HepG2 (cell line): ENCODE results near the gene SERPINA3. TPM values are rescaled to one million over a fixed set of nuclear protein-coding genes. Genes with fewer than 3 reads are reported as not detected.

Experiments used
- CBX2 ChIP-seq, 2 experiments: fragments of 200-600 bp in 1 of 2; sonication (generic); formaldehyde crosslinking in 1 of 2; IDR thresholded peaks; 2 replicates each; pipeline versions ENCODE4 v1.7.0 to v1.8.1; 2018 to 2022; ENCODE audit warnings: low read depth in 2 of 2, low read length in 1 of 2, mild to moderate bottlenecking in 1 of 2, missing genetic modification reagents in 1 of 2
- CTCF ChIP-seq: sonication (generic); formaldehyde crosslinking; IDR thresholded peaks from 2 replicates; pipeline ENCODE4 v1.5.0; 2020; ENCODE audit warnings: mild to moderate bottlenecking, missing genetic modification reagents, moderate library complexity
- HDAC2 ChIP-seq: sonication (generic); formaldehyde crosslinking; IDR thresholded peaks from 2 replicates; pipeline ENCODE4 v1.4.0; 2020; ENCODE audit warnings: missing genetic modification reagents
- HMG20B ChIP-seq: conservative IDR thresholded peaks from 2 replicates; pipeline ENCODE4 v1.6.1; 2016; ENCODE audit warnings: missing genetic modification reagents, missing compliant biosample characterization
- HOMEZ ChIP-seq: IDR thresholded peaks from 2 replicates; pipeline ENCODE4 v1.6.1; 2016; ENCODE audit warnings: low read depth
- JDP2 ChIP-seq: sonication (generic); formaldehyde crosslinking; IDR thresholded peaks from 2 replicates; pipeline ENCODE4 v1.8.1; 2022; ENCODE audit warnings: missing genetic modification reagents, borderline replicate concordance
- KDM5B ChIP-seq: sonication (generic); formaldehyde crosslinking; IDR thresholded peaks from 2 replicates; pipeline ENCODE4 v1.4.0; 2020; ENCODE audit warnings: missing genetic modification reagents, mild to moderate bottlenecking, borderline replicate concordance
- KMT2B ChIP-seq: IDR thresholded peaks from 2 replicates; pipeline ENCODE4 v1.6.1; 2016; ENCODE audit warnings: missing genetic modification reagents, missing compliant biosample characterization
- MEIS1 ChIP-seq: sonication (generic); formaldehyde crosslinking; IDR thresholded peaks from 2 replicates; pipeline ENCODE4 v1.9.0; 2021; ENCODE audit warnings: mild to moderate bottlenecking, missing genetic modification reagents, moderate library complexity, borderline replicate concordance
- MTA3 ChIP-seq: sonication (generic); formaldehyde crosslinking; IDR thresholded peaks from 2 replicates; pipeline ENCODE4 v1.4.0; 2020; ENCODE audit warnings: missing genetic modification reagents
- MYC ChIP-seq: sonication (generic); formaldehyde crosslinking; IDR thresholded peaks from 2 replicates; pipeline ENCODE4 v1.9.0; 2021; ENCODE audit warnings: missing genetic modification reagents, borderline replicate concordance
- NAIF1 ChIP-seq: sonication (generic); formaldehyde crosslinking; IDR thresholded peaks from 2 replicates; pipeline ENCODE4 v1.5.0; 2020; ENCODE audit warnings: mild to moderate bottlenecking, missing genetic modification reagents, borderline replicate concordance
- NR2F1 ChIP-seq, 2 experiments: fragments of 450-650 bp in 1 of 2; formaldehyde crosslinking in 1 of 2; IDR thresholded peaks; 2 replicates each; pipeline versions ENCODE4 v1.5.0 to v1.6.1; 2016 to 2020; ENCODE audit warnings: mild to moderate bottlenecking in 1 of 2, missing compliant biosample characterization in 1 of 2, missing genetic modification reagents in 1 of 2, moderate library complexity in 1 of 2
- SSRP1 ChIP-seq: IDR thresholded peaks from 2 replicates; pipeline ENCODE4 v1.6.1; 2016; ENCODE audit warnings: control low read depth
- TARDBP ChIP-seq: sonication (generic); formaldehyde crosslinking; IDR thresholded peaks from 2 replicates; pipeline ENCODE4 v1.8.0; 2022; ENCODE audit warnings: mild to moderate bottlenecking, missing genetic modification reagents
- ZNF33B ChIP-seq: sonication (generic); formaldehyde crosslinking; IDR thresholded peaks from 2 replicates; pipeline ENCODE4 v1.5.1; 2020; ENCODE audit warnings: mild to moderate bottlenecking, missing genetic modification reagents
- ZNF574 ChIP-seq: sonication (generic); formaldehyde crosslinking; IDR thresholded peaks from 2 replicates; pipeline ENCODE4 v1.4.0; 2020; ENCODE audit warnings: missing genetic modification reagents
- ZNF615 ChIP-seq: sonication (generic); formaldehyde crosslinking; IDR thresholded peaks from 2 replicates; pipeline ENCODE4 v1.5.0; 2020; ENCODE audit warnings: mild to moderate bottlenecking, missing genetic modification reagents, borderline replicate concordance
- ZNF720 ChIP-seq: sonication (generic); formaldehyde crosslinking; IDR thresholded peaks from 2 replicates; pipeline ENCODE4 v1.4.0; 2020; ENCODE audit warnings: missing genetic modification reagents
- polyA plus RNA-seq, 8 experiments: library from polyadenylated mRNA; depleted of rRNA in 3 of 8; stranded (reverse) in 7 of 8; unstranded in 1 of 8; fragments of >200 nt; fragmentation: Illumina TruSeq in 4 of 8; extraction: Trizol in 4 of 8; gene quantifications; 2 replicates each; pipeline versions ENCODE4 v1.2.1 to v1.2.3, GENCODE V29; 2011 to 2016; ENCODE audit warnings: low read depth in 4 of 8, missing spikeins in 1 of 8, mixed read lengths in 1 of 8; ENCODE audit not compliant: insufficient read depth in 1 of 8
- total RNA-seq, 5 experiments: library from RNA; depleted of rRNA; stranded (reverse); fragments of >200 nt; fragmentation: Illumina TruSeq; extraction: Trizol; gene quantifications; 2 replicates each; pipeline ENCODE4 v1.2.3, GENCODE V29; 2016; ENCODE audit warnings: low read depth in 1 of 5
- TF ChIP-seq, protein P1 (sequence below): sonication (generic); formaldehyde crosslinking; IDR thresholded peaks from 2 replicates; pipeline ENCODE4 v1.4.0; 2020; ENCODE audit warnings: low read depth, mild to moderate bottlenecking, missing genetic modification reagents
- TF ChIP-seq, protein P2 (sequence below): sonication (generic); formaldehyde crosslinking; IDR thresholded peaks from 2 replicates; pipeline ENCODE4 v1.8.0; 2022; ENCODE audit warnings: missing genetic modification reagents, low read depth, mild to moderate bottlenecking, borderline replicate concordance

SERPINA3 gene
- total and polyA plus RNA-seq, 2 of the 13 experiments (the other 11 are each of a cell fraction or from before 2014, with no cell fraction given) = 825 to 2,200 TPM

DNA sequence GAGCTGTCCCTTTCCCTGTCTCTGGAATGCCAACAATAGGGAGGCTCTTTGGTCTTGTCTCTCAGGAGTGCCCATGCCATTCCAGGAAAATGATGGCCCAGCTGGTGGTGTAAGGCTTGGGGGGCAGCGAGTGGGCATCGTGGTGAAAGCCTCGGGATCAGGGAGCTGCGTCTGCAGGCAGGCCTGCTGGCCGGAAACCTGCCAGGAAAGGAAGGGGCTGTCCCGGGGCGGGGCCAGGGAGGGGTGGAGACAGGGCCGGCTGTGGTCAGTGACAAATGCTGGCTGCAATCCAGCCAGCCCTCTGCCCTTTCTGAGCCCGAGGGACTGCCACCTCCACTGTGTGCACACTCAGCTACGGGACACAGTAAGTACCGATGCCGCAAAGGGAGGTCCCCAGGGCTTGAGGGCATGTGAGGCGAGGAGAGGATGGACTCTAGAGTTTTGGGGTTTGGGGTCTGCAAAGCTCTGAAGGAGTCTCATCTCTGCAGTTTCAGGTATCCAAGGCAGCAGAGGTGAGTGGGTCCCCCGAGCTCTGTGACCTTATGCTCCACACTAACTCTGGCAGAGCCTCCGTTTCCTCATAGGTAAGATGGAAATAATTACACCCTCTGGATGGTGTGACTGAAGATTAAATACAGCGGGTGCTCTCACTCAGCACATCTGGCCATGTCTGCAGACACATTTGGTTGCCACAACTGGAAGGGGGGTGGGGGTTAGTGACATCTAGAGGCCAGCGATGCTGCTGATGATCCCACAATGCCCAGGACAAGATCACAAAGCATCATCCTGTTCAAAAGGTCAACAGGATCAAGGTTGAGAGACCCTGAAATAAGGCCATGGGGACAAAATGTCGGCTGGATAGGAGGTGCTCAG is 30.8 kb upstream of the SERPINA3 start, which contains the start of gene SERPINA5 (continued):
- TF ChIP-seq ZNF574 (CRISPR knock-in tag) (0 out of 2 replicates have a peak, but pooled peaks have one; percentile 6), MTA3 (no peak), HDAC2 (peak; percentile 41), ZNF33B (CRISPR knock-in tag) (peak; percentile 77), CBX2 (IDR thresholded peaks at IDR 0.05; ENCODE audit: low read depth, low read length) (no peak), CBX2 (CRISPR knock-in tag; IDR thresholded peaks at IDR 0.05; ENCODE audit: low read depth) (no peak), NAIF1 (no peak), MEIS1 (CRISPR knock-in tag) (0 out of 2 replicates have a peak, but pooled peaks have one; percentile 59), KMT2B (CRISPR knock-in tag) (0 out of 2 replicates have a peak, but pooled peaks have one; percentile 42), HMG20B (CRISPR knock-in tag) (no peak), NR2F1 (CRISPR knock-in tag; IDR thresholded peaks at IDR 0.05) (peak; percentile 11 to 35; a peak in 2 of 4 replicates), CTCF (CRISPR knock-in tag) (peak; percentile 54), HOMEZ (CRISPR knock-in tag) (0 out of 2 replicates have a peak, but pooled peaks have one; percentile 9), JDP2 (no peak), TARDBP (CRISPR knock-in tag) (peak; percentile 76; the same call in 1 of the 2 replicates), SSRP1 (CRISPR knock-in tag) (no peak; the same call in 1 of the 2 replicates), MYC (CRISPR knock-in tag) (peak; percentile 66; the same call in 1 of the 2 replicates), ZNF615 (CRISPR knock-in tag) (no peak), ZNF720 (CRISPR knock-in tag) (no peak), KDM5B (peak; percentile 70)
- TF ChIP-seq, protein P1, sequence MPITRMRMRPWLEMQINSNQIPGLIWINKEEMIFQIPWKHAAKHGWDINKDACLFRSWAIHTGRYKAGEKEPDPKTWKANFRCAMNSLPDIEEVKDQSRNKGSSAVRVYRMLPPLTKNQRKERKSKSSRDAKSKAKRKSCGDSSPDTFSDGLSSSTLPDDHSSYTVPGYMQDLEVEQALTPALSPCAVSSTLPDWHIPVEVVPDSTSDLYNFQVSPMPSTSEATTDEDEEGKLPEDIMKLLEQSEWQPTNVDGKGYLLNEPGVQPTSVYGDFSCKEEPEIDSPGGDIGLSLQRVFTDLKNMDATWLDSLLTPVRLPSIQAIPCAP = no peak
- TF ChIP-seq, protein P2, sequence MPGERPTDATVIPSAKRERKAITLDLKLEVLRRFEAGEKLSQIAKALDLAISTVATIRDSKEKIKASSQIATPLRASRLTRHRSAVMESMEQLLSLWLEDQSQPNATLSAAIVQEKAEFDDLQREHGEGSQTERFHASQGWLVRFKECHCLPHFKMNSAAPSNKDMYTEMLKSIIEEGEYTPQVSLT (CRISPR knock-in tag) = no peak
